GM12878 (cell line): ENCODE results near the gene PLEKHO1. TPM values are rescaled to one million over a fixed set of nuclear protein-coding genes. Genes with fewer than 3 reads are reported as not detected.

Experiments
- ATAC-seq: fragments of 200-7000 bp; cut with Tn5 transposase; 3 replicates; pipeline ENCODE4 v1.9.1; 2020; ENCODE audit warnings: mild to moderate bottlenecking, moderate library complexity
- BruUV-seq: library from RNA; stranded (reverse); fragments of 400-500 nt; replicated peaks from 2 replicates; lab custom pipeline; 2021; lab: Mats Ljungman, UMichigan
- CTCF ChIA-PET: fragments of 300-600 bp; sonication (Branson Sonifier 250); formaldehyde crosslinking; extraction: SDS; loops from one replicate; lab custom pipeline; 2021; ENCODE audit warnings: inconsistent platforms; lab: Yijun Ruan, JAX
- POLR2A ChIA-PET: fragments of 350-600 bp; formaldehyde crosslinking; extraction: SDS; loops from one replicate; lab custom pipeline; 2021; ENCODE audit warnings: inconsistent platforms; lab: Charles Lee
- RAD21 ChIA-PET: fragments of 300-600 bp; sonication (Branson Sonifier 250); formaldehyde crosslinking; loops from one replicate; lab custom pipeline; 2023; ENCODE audit warnings: antibody characterized with exemption; ENCODE audit not compliant: unreplicated experiment; lab: Charles Lee
- SMC1A ChIA-PET: fragments of 300-600 bp; sonication (Branson Sonifier 250); formaldehyde crosslinking; loops from one replicate; lab custom pipeline; 2023; ENCODE audit not compliant: unreplicated experiment, uncharacterized antibody; lab: Charles Lee
- DNase-seq: peaks from one replicate; pipeline ENCODE4 v3.0.0-alpha.2; 2011; ENCODE audit warnings: low read depth, low spot score
- FAIRE-seq: peaks from 3 replicates; lab custom pipeline; 2011; peaks lifted over from hg19 to GRCh38; lab: Jason Lieb, UNC
- H2AFZ ChIP-seq: 2 replicates; pipeline ENCODE4 v1.6.0; 2011; ENCODE audit warnings: low read depth, low read length, control low read depth; ENCODE audit not compliant: control insufficient read depth
- H3K27ac ChIP-seq: 2 replicates; pipeline ENCODE4 v1.5.1; 2011; ENCODE audit warnings: control low read depth; ENCODE audit not compliant: control insufficient read depth, insufficient read depth
- H3K27me3 ChIP-seq, 2 experiments: replicated peaks in 1 of 2; 2 replicates each; pipeline versions ENCODE4 v1.6.0 to v1.6.1; 2011; ENCODE audit warnings: low read length in 1 of 2; ENCODE audit not compliant: control insufficient read depth in 2 of 2, insufficient read depth in 2 of 2
- H3K36me3 ChIP-seq, 2 experiments: 2 replicates each; pipeline ENCODE4 v1.5.1; 2011; ENCODE audit warnings: low read length in 1 of 2; ENCODE audit not compliant: control insufficient read depth in 2 of 2, insufficient read depth in 2 of 2
- H3K4me1 ChIP-seq: 2 replicates; pipeline ENCODE4 v1.6.1; 2011; ENCODE audit warnings: mild to moderate bottlenecking, low read length, moderate library complexity, mixed read lengths; ENCODE audit not compliant: control insufficient read depth, insufficient read depth
- H3K4me2 ChIP-seq: 2 replicates; pipeline ENCODE4 v1.6.0; 2011; ENCODE audit warnings: control low read depth; ENCODE audit not compliant: control insufficient read depth, insufficient read depth
- H3K4me3 ChIP-seq: fragments of 200-600 bp; sonication (generic); 2 replicates; pipeline ENCODE4 v1.5.1; 2016
- H3K79me2 ChIP-seq: 2 replicates; pipeline ENCODE4 v1.6.0; 2011; ENCODE audit warnings: low read length; ENCODE audit not compliant: control insufficient read depth, insufficient read depth
- H3K9ac ChIP-seq: 2 replicates; pipeline ENCODE4 v1.8.0; 2011; ENCODE audit warnings: low read length, control low read depth, mixed read lengths; ENCODE audit not compliant: control insufficient read depth, insufficient read depth
- H3K9me3 ChIP-seq: replicated peaks from 3 replicates; pipeline ENCODE4 v1.5.1; 2011; ENCODE audit warnings: mild to moderate bottlenecking, low read length; ENCODE audit not compliant: control insufficient read depth, insufficient read depth
- H4K20me1 ChIP-seq: 2 replicates; pipeline ENCODE4 v1.6.0; 2011; ENCODE audit not compliant: control insufficient read depth, insufficient read depth
- BACH1 ChIP-seq: fragments of 450-650 bp; IDR thresholded peaks from 2 replicates; pipeline ENCODE4 v1.6.1; 2017; ENCODE audit warnings: mild to moderate bottlenecking, borderline replicate concordance
- CBFB ChIP-seq: IDR thresholded peaks from 2 replicates; pipeline ENCODE4 v1.6.1; 2016; ENCODE audit warnings: antibody characterized with exemption, low read depth
- FOS ChIP-seq: IDR thresholded peaks from 3 replicates; pipeline ENCODE4 v1.6.1; 2011; ENCODE audit warnings: borderline replicate concordance; ENCODE audit not compliant: insufficient read length; ENCODE audit errors: extremely low read depth
- IKZF2 ChIP-seq, 2 experiments: fragments of 450-650 bp; IDR thresholded peaks; 2 replicates each; pipeline ENCODE4 v1.6.1; 2017; ENCODE audit warnings: mild to moderate bottlenecking in 2 of 2, moderate library complexity in 2 of 2
- JUNB ChIP-seq: IDR thresholded peaks from 2 replicates; pipeline ENCODE4 v1.6.1; 2016; ENCODE audit warnings: antibody characterized with exemption, mild to moderate bottlenecking
- MTA2 ChIP-seq: fragments of 450-650 bp; IDR thresholded peaks from 2 replicates; pipeline ENCODE4 v1.6.1; 2016; ENCODE audit warnings: low read depth, mild to moderate bottlenecking, moderate library complexity
- NR2C1 ChIP-seq: fragments of 450-650 bp; IDR thresholded peaks from 2 replicates; pipeline ENCODE4 v1.6.1; 2017; ENCODE audit warnings: antibody characterized with exemption, mild to moderate bottlenecking, moderate library complexity
- PAX5 ChIP-seq: IDR thresholded peaks from 2 replicates; pipeline ENCODE4 v1.6.1; 2011; ENCODE audit warnings: low read depth, low read length, borderline replicate concordance
- POLR2A ChIP-seq: IDR thresholded peaks from 2 replicates; pipeline ENCODE4 v1.6.1; 2011; ENCODE audit warnings: low read depth, mild to moderate bottlenecking, low read length
- POLR2AphosphoS2 ChIP-seq: IDR thresholded peaks from 2 replicates; pipeline ENCODE4 v1.6.1; 2011; ENCODE audit warnings: low read depth, mild to moderate bottlenecking, low read length, improper control_type of control experiment, moderate library complexity
- POLR2AphosphoS5 ChIP-seq: IDR thresholded peaks from 2 replicates; pipeline ENCODE4 v1.6.1; 2011; ENCODE audit warnings: mild to moderate bottlenecking, low read length, inconsistent platforms
- RAD51 ChIP-seq: fragments of 450-650 bp; IDR thresholded peaks from 2 replicates; pipeline ENCODE4 v1.6.1; 2016; ENCODE audit warnings: moderate library complexity, mild to moderate bottlenecking, inconsistent platforms
- SIX5 ChIP-seq: IDR thresholded peaks from 2 replicates; pipeline ENCODE4 v1.6.1; 2011; ENCODE audit warnings: mild to moderate bottlenecking, low read depth, low read length, moderate library complexity; ENCODE audit not compliant: severe bottlenecking
- TBL1XR1 ChIP-seq: IDR thresholded peaks from 2 replicates; pipeline ENCODE4 v1.6.1; 2012; ENCODE audit warnings: low read depth, low read length, improper control_type of control experiment
- WGBS: methylation state at CpG from one replicate; pipeline ENCODE4 v1.1.6; 2016; ENCODE audit warnings: low lambda C conversion rate; ENCODE audit not compliant: insufficient replicate concordance, insufficient coverage; ENCODE audit errors: missing lambda C conversion rate; 5-methylcytosine and 5-hydroxymethylcytosine counted together
- in situ Hi-C: fragments of 300-500 bp; cut with MboI; formaldehyde crosslinking; loops from 9 replicates; pipeline ENCODE4 v1.14.3; 2018; ENCODE audit warnings: mixed read lengths
- intact Hi-C: fragments of 100-400 bp; cut with micrococcal nuclease; formaldehyde crosslinking; loops from one replicate; pipeline ENCODE4 v1.14.2; 2022; ENCODE audit not compliant: unreplicated experiment
- polyA plus RNA-seq, 11 experiments: library from polyadenylated mRNA; depleted of rRNA in 4 of 11; unstranded in 6 of 11; stranded (reverse) in 5 of 11; fragments of >200 nt; fragmentation: Nextera tagmentation in 4 of 11; fragmentation: Illumina TruSeq in 1 of 11; extraction: Ambion mirVana in 4 of 11; extraction: Trizol in 1 of 11; gene quantifications; 1 replicate in 1 of 11; 2 replicates in 10 of 11; pipeline versions ENCODE4 v1.2.1 to v1.2.3, GENCODE V29; 2011 to 2016; ENCODE audit warnings: inconsistent platforms in 2 of 11, missing spikeins in 2 of 11, low read depth in 1 of 11
- total RNA-seq, 4 experiments: library from RNA; depleted of rRNA in 3 of 4; stranded (reverse); fragments of >200 nt in 3 of 4; fragmentation: Illumina TruSeq in 1 of 4; extraction: Trizol in 1 of 4; gene quantifications; 2 replicates each; pipeline versions ENCODE4 v1.2.1 to v1.2.3, GENCODE V29; 2013 to 2021
- TF ChIP-seq, protein P1 (sequence below): fragments of 450-650 bp; IDR thresholded peaks from 2 replicates; pipeline ENCODE4 v1.6.1; 2017; ENCODE audit warnings: borderline replicate concordance
- TF ChIP-seq, protein P2 (sequence below): IDR thresholded peaks from 2 replicates; pipeline ENCODE4 v1.6.1; 2011; ENCODE audit warnings: low read depth, mild to moderate bottlenecking, low read length, moderate library complexity, borderline replicate concordance; ENCODE audit errors: extremely low read depth
- TF ChIP-seq, protein P3 (sequence below): fragments of 450-650 bp; formaldehyde crosslinking; IDR thresholded peaks from 2 replicates; pipeline ENCODE4 v1.4.0; 2022; ENCODE audit warnings: mild to moderate bottlenecking, moderate library complexity

PLEKHO1 gene
- total and polyA plus RNA-seq, 10 of the 15 experiments (the other 5 are each of a cell fraction or from before 2014, with no cell fraction given): 5.3 to 184 (median 88.8) TPM

DNA sequence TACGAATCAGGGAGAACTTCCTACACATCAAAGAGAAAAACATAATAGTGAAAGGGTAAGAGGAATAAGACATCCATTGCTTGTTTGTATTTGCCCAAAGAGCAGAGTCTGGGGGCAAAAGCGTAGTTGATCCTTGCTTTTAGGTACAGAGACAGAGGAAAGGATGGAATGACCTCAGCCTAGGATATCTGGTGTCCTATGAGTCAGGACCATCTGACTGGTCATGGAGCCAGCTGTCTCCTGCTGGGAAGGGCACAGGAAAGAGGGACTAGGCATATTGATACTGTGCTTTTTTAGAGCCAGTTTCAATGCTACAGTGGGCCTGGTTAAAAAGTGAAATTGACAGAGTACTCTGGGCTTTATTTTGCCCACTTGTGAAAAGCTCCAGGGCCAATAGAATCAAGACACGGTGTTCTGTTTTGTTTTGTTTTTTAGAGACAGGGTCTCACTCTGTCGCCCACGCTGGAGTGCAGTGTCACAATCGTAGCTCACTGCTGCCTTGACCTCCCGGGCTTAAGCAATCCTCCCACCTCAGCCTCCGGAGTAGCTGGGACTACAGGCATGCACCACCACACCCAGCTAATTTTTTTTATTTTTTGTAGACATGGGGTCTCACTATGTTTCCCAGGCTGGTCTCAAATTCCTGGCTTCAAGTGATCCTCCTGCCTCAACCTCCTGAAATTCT, 3.2 kb downstream of the PLEKHO1 start:
- TF ChIP-seq IKZF2 (IDR thresholded peaks at IDR 0.05) (0 out of 4 replicates have a peak, but pooled peaks of 1 of the 2 experiments have one; percentile 10), BACH1 (no peak), CBFB (no peak), SIX5 (no peak), MTA2 (no peak), NR2C1 (no peak), FOS (no peak), JUNB (no peak), POLR2AphosphoS2 (no peak), RAD51 (no peak), POLR2AphosphoS5 (peak; percentile 12; the same call in 1 of the 2 replicates), TBL1XR1 (no peak), POLR2A (no peak), PAX5 (no peak)
- TF ChIP-seq, protein P1, sequence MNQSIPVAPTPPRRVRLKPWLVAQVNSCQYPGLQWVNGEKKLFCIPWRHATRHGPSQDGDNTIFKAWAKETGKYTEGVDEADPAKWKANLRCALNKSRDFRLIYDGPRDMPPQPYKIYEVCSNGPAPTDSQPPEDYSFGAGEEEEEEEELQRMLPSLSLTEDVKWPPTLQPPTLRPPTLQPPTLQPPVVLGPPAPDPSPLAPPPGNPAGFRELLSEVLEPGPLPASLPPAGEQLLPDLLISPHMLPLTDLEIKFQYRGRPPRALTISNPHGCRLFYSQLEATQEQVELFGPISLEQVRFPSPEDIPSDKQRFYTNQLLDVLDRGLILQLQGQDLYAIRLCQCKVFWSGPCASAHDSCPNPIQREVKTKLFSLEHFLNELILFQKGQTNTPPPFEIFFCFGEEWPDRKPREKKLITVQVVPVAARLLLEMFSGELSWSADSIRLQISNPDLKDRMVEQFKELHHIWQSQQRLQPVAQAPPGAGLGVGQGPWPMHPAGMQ: no peak
- TF ChIP-seq, protein P2, sequence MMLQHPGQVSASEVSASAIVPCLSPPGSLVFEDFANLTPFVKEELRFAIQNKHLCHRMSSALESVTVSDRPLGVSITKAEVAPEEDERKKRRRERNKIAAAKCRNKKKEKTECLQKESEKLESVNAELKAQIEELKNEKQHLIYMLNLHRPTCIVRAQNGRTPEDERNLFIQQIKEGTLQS: no peak
- TF ChIP-seq, protein P3, sequence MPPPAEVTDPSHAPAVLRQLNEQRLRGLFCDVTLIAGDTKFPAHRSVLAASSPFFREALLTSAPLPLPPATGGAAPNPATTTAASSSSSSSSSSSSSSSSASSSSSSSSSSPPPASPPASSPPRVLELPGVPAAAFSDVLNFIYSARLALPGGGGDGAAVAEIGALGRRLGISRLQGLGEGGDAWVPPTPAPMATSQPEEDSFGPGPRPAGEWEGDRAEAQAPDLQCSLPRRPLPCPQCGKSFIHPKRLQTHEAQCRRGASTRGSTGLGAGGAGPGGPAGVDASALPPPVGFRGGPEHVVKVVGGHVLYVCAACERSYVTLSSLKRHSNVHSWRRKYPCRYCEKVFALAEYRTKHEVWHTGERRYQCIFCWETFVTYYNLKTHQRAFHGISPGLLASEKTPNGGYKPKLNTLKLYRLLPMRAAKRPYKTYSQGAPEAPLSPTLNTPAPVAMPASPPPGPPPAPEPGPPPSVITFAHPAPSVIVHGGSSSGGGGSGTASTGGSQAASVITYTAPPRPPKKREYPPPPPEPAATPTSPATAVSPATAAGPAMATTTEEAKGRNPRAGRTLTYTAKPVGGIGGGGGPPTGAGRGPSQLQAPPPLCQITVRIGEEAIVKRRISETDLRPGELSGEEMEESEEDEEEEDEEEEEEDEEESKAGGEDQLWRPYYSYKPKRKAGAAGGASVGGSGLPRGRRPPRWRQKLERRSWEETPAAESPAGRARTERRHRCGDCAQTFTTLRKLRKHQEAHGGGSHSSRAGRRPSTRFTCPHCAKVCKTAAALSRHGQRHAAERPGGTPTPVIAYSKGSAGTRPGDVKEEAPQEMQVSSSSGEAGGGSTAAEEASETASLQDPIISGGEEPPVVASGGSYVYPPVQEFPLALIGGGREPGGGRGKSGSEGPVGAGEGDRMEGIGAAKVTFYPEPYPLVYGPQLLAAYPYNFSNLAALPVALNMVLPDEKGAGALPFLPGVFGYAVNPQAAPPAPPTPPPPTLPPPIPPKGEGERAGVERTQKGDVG (CRISPR knock-in tag): no peak
- peak overlapping the region; percentile 100 for H3K4me3 ChIP-seq
- ChIA-PET POLR2A (interaction anchor here (1.1 to 5.6 kb wide), 4 partner anchors 9 to 143 kb away, joined by 3 to 120 read pairs (median 5); partner anchors contain the start of genes ANP32E, OTUD7B and VPS45), CTCF (interaction anchor here (0.7 to 6.1 kb wide), 7 partner anchors 11 to 191 kb away, joined by 3 to 78 read pairs (median 3); partner anchors contain the start of gene VPS45), RAD21 (interaction anchor here (0.5 to 6.1 kb wide), 5 partner anchors 9 to 1044 kb away, joined by 3 to 65 read pairs (median 3); no protein-coding TSS in a partner anchor), SMC1A (interaction anchor here (0.8 to 5.6 kb wide), 5 partner anchors 8 to 80 kb away, joined by 3 to 73 read pairs (median 6); no protein-coding TSS in a partner anchor)
- H2AFZ ChIP-seq: no peak overlapping the region
- peaks cover 15 to 32% of the 10 kb centered on the region in 2 experiments for H3K36me3 ChIP-seq
- peak overlapping the region; percentile 92 for H3K4me2 ChIP-seq
- ATAC-seq (no peak), DNase-seq (no peak), FAIRE-seq (no peak)
- H3K79me2 ChIP-seq: peaks cover 76% of the 10 kb centered on the region
- peak overlapping the region; percentile 66 for H3K27ac ChIP-seq
- intact Hi-C loops (no loop called here), in situ Hi-C loops (no loop called here)
- H4K20me1 ChIP-seq: no peaks in the 10 kb centered on the region
- BruUV-seq: no TSS peak
- no peaks in the 10 kb centered on the region for H3K9me3 ChIP-seq
- peak overlapping the region; percentile 100 for H3K9ac ChIP-seq
- peaks cover 18% of the 10 kb centered on the region for H3K4me1 ChIP-seq
- no peaks in the 10 kb centered on the region for H3K27me3 ChIP-seq
- 80% methylated on average over 8 of the region's 8 CpGs for WGBS
